NCI-H2227 (cell line): ENCODE results near the gene SULF2.

Experiments
- DNase-seq: peaks from one replicate; lab custom pipeline; 2025; ENCODE audit not compliant: unreplicated experiment; lab: John Stamatoyannopoulos, UW

SULF2 gene

DNA sequence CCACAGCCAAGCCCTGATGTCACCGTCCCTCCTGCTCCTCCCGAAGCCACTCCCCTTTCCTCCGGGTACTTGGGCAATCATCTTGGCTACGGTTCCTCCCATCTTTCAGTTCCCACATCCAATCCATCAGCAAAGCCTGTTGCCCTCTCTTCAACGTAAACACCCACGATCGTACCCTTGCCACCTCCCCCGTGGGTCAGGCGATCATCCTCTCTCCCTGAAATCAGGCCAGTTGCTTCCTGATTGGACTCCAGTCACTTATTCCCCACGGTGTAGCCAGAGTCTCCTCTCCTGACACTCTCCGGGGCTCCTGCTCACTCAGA lies 44.5 kb downstream of the SULF2 start:
- peak; percentile 84 for DNase-seq

DNA sequence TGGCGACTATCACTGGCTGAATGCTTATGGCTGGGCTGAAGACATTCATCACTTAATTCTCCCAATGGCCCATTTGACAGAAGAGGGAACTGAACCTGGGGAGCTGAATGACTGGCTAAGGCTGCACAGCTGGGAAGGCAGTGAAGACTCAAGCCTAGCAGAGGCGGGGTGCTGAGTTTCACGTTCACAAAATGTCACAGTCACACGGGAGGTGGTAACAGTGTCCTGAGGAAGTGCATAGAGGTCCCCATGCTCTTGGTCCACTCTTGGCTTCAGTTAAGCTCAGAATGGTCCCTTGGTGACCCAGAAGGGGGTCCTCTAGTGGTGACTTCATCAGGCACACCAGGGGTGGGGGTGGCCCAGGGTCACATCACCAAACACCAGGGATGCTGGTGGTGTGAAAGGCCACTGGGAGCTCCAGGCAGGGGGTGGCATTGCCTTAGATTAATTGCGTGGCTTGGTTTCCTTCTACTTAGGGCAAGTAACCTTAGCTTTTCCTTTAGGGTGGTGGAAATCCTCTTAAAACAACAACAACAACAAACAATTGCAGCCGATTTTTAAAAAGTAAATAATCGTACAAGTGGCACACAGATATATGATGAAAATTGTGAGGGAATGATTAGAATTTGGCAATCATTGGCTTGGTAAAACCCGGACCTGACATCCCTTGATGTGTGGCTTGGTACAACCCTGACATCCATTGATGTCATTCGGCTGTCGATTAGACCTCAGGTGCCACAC lies 45.0 kb downstream of the SULF2 start:
- DNase-seq, result no peak

DNA sequence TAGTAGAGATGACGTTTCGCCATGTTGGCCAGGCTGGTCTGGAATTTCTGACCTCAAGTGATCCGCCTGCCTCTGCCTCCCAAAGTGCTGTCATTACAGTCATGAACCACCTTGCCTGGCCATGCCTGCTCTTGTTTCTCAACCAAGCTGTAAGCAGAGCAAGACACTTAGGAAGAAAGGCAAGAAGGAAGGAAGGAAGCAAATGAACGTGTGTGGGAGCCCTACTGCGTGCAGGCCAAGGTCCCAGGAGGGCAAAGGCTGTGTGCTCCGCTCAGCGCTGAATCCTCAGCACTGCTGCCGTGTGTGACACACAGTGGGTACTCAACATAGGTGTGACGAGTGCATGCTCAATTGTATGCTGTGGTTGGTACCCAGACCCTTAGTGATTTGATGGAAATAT lies 47.4 kb downstream of the SULF2 start:
- DNase-seq, result no peak

GRCh38 chr20:47736570-47737152 lies 48.6 kb downstream of the SULF2 start:
- DNase-seq, result no peak

GRCh38 chr20:47735412-47736400 lies 49.6 kb downstream of the SULF2 start:
- DNase-seq, result no peak

DNA sequence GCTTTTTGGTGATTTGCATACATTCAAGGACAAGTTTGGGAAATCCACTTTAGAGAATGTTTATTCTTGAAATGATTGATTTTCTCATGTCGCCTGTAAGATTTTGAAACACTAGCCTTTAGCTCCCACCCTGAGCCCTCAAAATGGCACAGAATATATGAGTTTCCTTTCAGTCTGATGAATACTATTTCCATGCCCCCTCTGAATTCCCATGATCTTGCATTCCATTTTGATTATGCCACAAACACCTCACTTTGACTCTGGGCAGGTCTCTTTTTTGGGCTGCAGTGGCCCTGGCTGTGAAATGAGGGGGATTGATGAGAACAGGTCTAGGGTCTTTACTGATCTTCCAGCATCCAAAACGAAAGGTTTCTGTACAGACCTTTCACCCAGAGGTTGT lies 50.4 kb downstream of the SULF2 start:
- no peak for DNase-seq

DNA sequence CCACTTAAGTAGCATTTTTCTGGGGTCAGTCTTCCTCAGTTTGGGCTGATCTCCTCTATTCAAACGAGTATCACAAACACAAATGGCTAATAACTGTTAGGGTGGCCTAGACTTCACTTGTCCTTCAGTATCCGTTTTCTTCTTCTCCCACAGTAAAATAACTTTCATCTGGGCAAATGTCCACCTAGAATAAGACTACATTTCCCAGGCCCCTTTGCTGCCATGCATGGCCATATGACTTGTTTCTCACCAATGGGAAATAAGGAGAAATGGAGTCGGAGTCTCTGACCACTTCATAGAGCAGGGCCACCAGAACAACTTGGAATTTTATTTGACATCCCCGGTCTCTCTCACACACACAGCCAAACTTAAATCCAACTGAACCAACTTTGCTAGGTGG lies 51.4 kb downstream of the SULF2 start:
- DNase-seq, result no peak

GRCh38 chr20:47730744-47731143 lies 54.5 kb downstream of the SULF2 start:
- DNase-seq, result no peak

- DNase-seq, result no peak
These were observed 55.8 kb downstream of the SULF2 start for GRCh38 chr20:47729472-47729871.

GRCh38 chr20:47727909-47728361 lies 57.3 kb downstream of the SULF2 start:
- no peak for DNase-seq

GRCh38 chr20:47727170-47727880 lies 58.0 kb downstream of the SULF2 start:
- DNase-seq, result no peak

DNA sequence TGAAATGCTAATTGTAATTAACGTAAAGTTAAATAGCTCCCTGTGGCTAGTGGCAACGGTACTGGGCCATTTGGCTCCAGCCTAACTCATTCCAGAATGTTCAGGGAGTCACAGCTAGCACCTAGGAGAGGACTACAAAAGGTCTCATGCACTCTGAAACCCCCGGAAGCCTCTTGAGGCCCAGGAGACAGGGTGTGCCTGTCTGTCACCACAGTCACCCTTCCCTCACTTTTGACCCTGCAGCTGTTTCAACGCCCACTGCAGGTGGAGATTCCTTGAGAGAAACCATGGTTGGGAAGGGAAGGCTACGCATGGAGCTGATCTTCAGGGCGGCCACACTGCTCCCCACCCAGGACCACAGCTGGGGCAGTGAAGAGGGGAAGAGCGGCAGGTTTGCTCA lies 58.6 kb downstream of the SULF2 start:
- no peak for DNase-seq

DNA sequence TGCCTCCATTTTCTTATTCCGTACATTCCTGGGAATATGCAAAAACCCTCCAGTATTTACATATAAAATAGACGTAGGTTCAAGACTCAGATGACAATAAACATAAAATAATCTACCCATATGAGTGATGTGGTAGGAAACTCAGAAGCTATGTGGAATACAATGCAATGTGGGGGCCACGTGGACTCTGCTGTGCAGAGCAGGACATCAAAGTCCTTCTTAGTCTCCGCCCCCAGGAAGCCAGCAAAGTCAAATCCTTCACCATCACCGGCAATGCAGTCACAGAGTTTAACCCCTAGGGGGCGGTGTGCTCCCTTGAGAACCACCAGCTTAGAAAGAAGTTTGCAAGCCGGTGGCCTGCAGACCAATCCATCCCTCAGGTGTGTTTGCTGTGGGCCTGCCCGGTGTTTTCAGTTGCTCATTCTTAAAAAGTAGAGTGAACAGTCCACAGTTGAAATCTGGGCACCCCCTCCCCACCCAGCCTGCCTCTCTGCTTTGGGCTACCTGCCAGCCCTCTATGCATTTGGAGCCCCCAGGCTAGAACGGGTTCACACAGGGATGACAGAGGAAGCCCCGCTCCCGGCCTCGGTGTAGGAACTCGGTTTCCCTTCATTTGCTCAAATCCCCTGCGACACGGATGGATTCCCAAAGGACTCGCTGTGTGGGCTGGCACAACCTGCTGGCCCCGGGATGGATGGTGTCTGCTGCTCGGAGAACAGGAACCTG lies 59.9 kb downstream of the SULF2 start:
- DNase-seq, result peak; percentile 88

GRCh38 chr20:47724910-47725247 lies 60.4 kb downstream of the SULF2 start:
- DNase-seq, result peak; percentile 54

- peak; percentile 62 for DNase-seq
These were observed 60.9 kb downstream of the SULF2 start for GRCh38 chr20:47724396-47724795.

GRCh38 chr20:47723322-47723721 lies 62.0 kb downstream of the SULF2 start:
- DNase-seq, result no peak

- peak; percentile 21 for DNase-seq
These were observed 64.4 kb downstream of the SULF2 start for GRCh38 chr20:47720636-47721427.

GRCh38 chr20:47719625-47720024 lies 65.7 kb downstream of the SULF2 start:
- no peak for DNase-seq

DNA sequence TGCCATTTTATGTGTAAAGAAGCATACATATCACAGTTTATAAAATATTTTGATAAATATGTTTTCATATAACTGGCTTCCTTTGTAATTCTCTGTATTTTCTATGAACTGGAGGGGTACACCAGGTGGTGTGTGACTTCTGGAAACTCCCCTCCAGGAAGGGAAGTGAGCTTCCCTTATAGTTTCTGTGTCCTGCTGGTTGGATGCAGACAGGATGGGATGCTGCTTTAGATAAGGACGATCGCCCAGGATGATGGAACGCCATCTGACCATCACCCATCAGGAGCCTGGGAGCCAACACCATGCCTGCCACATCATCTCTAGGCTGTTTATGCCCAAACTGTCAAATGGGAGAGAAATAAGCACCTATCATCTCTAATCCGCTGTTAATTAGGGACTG lies 66.1 kb downstream of the SULF2 start:
- no peak for DNase-seq

GRCh38 chr20:47718398-47718797 lies 66.9 kb downstream of the SULF2 start:
- DNase-seq, result no peak
